HG03280 (cell line): ENCODE results near the gene CNGA3.

Experiments
- ATAC-seq: cut with Tn5 transposase; IDR thresholded peaks from one replicate; pipeline ENCODE4 v1.9.1; 2021; ENCODE audit warnings: mild to moderate bottlenecking, moderate library complexity; ENCODE audit not compliant: unreplicated experiment

Gene CNGA3

GRCh38 chr2:98327776-98328175, 18.5 kb upstream of the CNGA3 start:
- ATAC-seq = no peak

- no peak for ATAC-seq
Measured at GRCh38 chr2:98329549-98329948, 16.7 kb upstream of the CNGA3 start.

GRCh38 chr2:98332989-98333388, 13.3 kb upstream of the CNGA3 start:
- no peak for ATAC-seq

- no peak for ATAC-seq
Measured at GRCh38 chr2:98333922-98334321, 12.3 kb upstream of the CNGA3 start.

- ATAC-seq = no peak
Measured at GRCh38 chr2:98334439-98335078, 11.7 kb upstream of the CNGA3 start.

GRCh38 chr2:98335271-98335670, 11.0 kb upstream of the CNGA3 start:
- ATAC-seq = no peak

GRCh38 chr2:98341241-98341640, 5.0 kb upstream of the CNGA3 start:
- ATAC-seq = no peak

- no peak for ATAC-seq
Measured at GRCh38 chr2:98343285-98343684, 3.0 kb upstream of the CNGA3 start.

- no peak for ATAC-seq
Measured at GRCh38 chr2:98347298-98348065, 1.2 kb downstream of the CNGA3 start.

GRCh38 chr2:98348066-98348561, 1.9 kb downstream of the CNGA3 start:
- ATAC-seq = no peak

- no peak for ATAC-seq
Measured at GRCh38 chr2:98350411-98350810, 4.2 kb downstream of the CNGA3 start.

- no peak for ATAC-seq
Measured at GRCh38 chr2:98355881-98356280, 9.6 kb downstream of the CNGA3 start.

GRCh38 chr2:98356729-98357128, 10.5 kb downstream of the CNGA3 start:
- no peak for ATAC-seq

- ATAC-seq = no peak
Measured at GRCh38 chr2:98357849-98358248, 11.6 kb downstream of the CNGA3 start.

GRCh38 chr2:98359986-98360385, 13.7 kb downstream of the CNGA3 start:
- ATAC-seq = no peak

- ATAC-seq = no peak
Measured at GRCh38 chr2:98367721-98368120, 21.5 kb downstream of the CNGA3 start.

- ATAC-seq = no peak
Measured at GRCh38 chr2:98369710-98370239, 23.5 kb downstream of the CNGA3 start.

- ATAC-seq = no peak
Measured at GRCh38 chr2:98372121-98372520, 25.9 kb downstream of the CNGA3 start.

GRCh38 chr2:98372579-98372978, 26.3 kb downstream of the CNGA3 start:
- no peak for ATAC-seq

- no peak for ATAC-seq
Measured at GRCh38 chr2:98374286-98374685, 28.0 kb downstream of the CNGA3 start.

GRCh38 chr2:98374958-98375570, 28.8 kb downstream of the CNGA3 start:
- ATAC-seq = no peak
